Mesendoderm (in vitro differentiated cells): ENCODE measurements around the gene LIMK1.

ENCODE experiments used
- DNase-seq: peaks from one replicate; pipeline ENCODE4 v3.0.0; 2013
- H2AK5ac ChIP-seq: 2 replicates; pipeline ENCODE4 v1.6.1; 2013; ENCODE audit warnings: low read length, inconsistent platforms
- H2BK120ac ChIP-seq: 2 replicates; pipeline ENCODE4 v1.6.1; 2013; ENCODE audit warnings: low read depth, mild to moderate bottlenecking, low read length, moderate library complexity, mixed read lengths
- H2BK15ac ChIP-seq: replicated peaks from 2 replicates; pipeline ENCODE4 v1.6.1; 2013; ENCODE audit warnings: low read depth, mild to moderate bottlenecking, moderate library complexity
- H2BK5ac ChIP-seq: 2 replicates; pipeline ENCODE4 v1.6.1; 2013; ENCODE audit warnings: low read length, inconsistent platforms
- H3K18ac ChIP-seq: 2 replicates; pipeline ENCODE4 v1.6.1; 2013; ENCODE audit warnings: mild to moderate bottlenecking, low read length, mixed read lengths
- H3K23ac ChIP-seq: one replicate; pipeline ENCODE4 v1.6.1; 2013; ENCODE audit warnings: low read length
- H3K27ac ChIP-seq: 2 replicates; pipeline ENCODE4 v1.5.1; 2013; ENCODE audit warnings: low read depth, mild to moderate bottlenecking, inconsistent platforms, low read length, moderate library complexity
- H3K27me3 ChIP-seq: 2 replicates; pipeline ENCODE4 v1.6.1; 2013; ENCODE audit warnings: low read length, control low read depth, mild to moderate bottlenecking, inconsistent platforms; ENCODE audit not compliant: insufficient read depth, poor library complexity
- H3K36me3 ChIP-seq: 2 replicates; pipeline ENCODE4 v1.6.1; 2013; ENCODE audit warnings: low read length, inconsistent platforms; ENCODE audit not compliant: control insufficient read depth, insufficient read depth
- H3K4ac ChIP-seq: one replicate; pipeline ENCODE4 v1.6.1; 2013; ENCODE audit warnings: low read depth, mild to moderate bottlenecking, low read length, moderate library complexity
- H3K4me1 ChIP-seq: 2 replicates; pipeline ENCODE4 v1.6.1; 2013; ENCODE audit warnings: low read depth, low read length, inconsistent platforms; ENCODE audit not compliant: control insufficient read depth
- H3K4me2 ChIP-seq: 2 replicates; pipeline ENCODE4 v1.6.1; 2013; ENCODE audit warnings: low read length
- H3K4me3 ChIP-seq: 2 replicates; pipeline ENCODE4 v1.5.1; 2013; ENCODE audit warnings: mild to moderate bottlenecking, low read length
- H3K56ac ChIP-seq: one replicate; pipeline ENCODE4 v1.6.1; 2013; ENCODE audit warnings: low read length
- H3K79me1 ChIP-seq: 2 replicates; pipeline ENCODE4 v1.6.1; 2013; ENCODE audit warnings: low read length, inconsistent platforms
- H3K79me2 ChIP-seq: 2 replicates; pipeline ENCODE4 v1.6.1; 2013; ENCODE audit warnings: mild to moderate bottlenecking, low read length; ENCODE audit not compliant: control insufficient read depth, insufficient read depth
- H3K9ac ChIP-seq: 2 replicates; pipeline ENCODE4 v1.6.1; 2013; ENCODE audit warnings: low read length, inconsistent platforms
- H4K5ac ChIP-seq: one replicate; pipeline ENCODE4 v1.6.1; 2013; ENCODE audit warnings: low read length
- H4K8ac ChIP-seq: one replicate; pipeline ENCODE4 v1.6.1; 2013; ENCODE audit warnings: low read depth, mild to moderate bottlenecking, control low read depth, low read length, moderate library complexity
- WGBS: extraction: QIAGEN DNeasy Blood & Tissue Kit; methylation state at CpG from one replicate; pipeline ENCODE4 v1.1.7; 2013; ENCODE audit warnings: low lambda C conversion rate, missing lambda C conversion rate; ENCODE audit not compliant: insufficient coverage; ENCODE audit errors: extremely low coverage; 5-methylcytosine and 5-hydroxymethylcytosine counted together

LIMK1 gene

DNA sequence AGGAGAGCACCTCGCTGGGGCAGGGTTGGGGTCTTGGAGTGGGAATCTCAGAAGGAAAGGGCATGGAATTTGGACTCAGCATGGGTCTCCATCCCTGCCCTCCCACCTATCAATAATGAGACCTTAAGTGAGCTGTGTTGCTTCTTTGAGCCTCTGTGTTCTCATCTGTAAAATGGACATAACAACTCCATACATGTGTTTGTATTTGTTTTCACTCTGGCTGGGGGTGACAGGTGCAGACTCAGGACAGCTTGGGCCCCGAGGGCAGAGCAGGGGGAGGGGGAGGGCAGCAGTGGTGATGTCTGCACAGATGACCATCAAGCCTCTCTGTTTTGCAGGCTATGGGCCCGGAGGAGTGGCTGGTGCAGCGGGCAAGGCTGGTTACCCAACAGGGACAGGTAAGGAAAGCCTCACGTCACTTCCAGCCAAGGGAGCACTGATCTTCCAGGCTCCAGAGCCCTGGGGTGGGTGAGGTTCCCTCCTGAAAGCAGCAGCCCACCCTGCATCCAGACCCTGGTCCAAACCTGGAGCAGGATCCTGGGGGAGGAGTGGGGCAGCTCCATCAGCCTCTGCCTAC lies 35.7 kb upstream of the LIMK1 start:
- Histone ChIP-seq H2BK5ac (no peak overlapping the region), H3K4me3 (no peak overlapping the region), H3K4me2 (no peak overlapping the region), H3K23ac (no peak overlapping the region), H3K79me1 (no peaks in the 10 kb centered on the region), H4K5ac (no peak overlapping the region), H3K4me1 (no peaks in the 10 kb centered on the region), H2BK120ac (no peak overlapping the region), H3K27me3 (no peaks in the 10 kb centered on the region), H2BK15ac (no peak overlapping the region), H3K79me2 (no peaks in the 10 kb centered on the region), H4K8ac (no peak overlapping the region), H3K4ac (no peak overlapping the region), H3K56ac (no peak overlapping the region), H3K36me3 (no peaks in the 10 kb centered on the region), H2AK5ac (no peak overlapping the region), H3K27ac (no peak overlapping the region), H3K18ac (no peak overlapping the region), H3K9ac (no peak overlapping the region)
- DNase-seq: no peak
- no CpG with 5 or more reads among the region's 5 CpGs for WGBS

DNA sequence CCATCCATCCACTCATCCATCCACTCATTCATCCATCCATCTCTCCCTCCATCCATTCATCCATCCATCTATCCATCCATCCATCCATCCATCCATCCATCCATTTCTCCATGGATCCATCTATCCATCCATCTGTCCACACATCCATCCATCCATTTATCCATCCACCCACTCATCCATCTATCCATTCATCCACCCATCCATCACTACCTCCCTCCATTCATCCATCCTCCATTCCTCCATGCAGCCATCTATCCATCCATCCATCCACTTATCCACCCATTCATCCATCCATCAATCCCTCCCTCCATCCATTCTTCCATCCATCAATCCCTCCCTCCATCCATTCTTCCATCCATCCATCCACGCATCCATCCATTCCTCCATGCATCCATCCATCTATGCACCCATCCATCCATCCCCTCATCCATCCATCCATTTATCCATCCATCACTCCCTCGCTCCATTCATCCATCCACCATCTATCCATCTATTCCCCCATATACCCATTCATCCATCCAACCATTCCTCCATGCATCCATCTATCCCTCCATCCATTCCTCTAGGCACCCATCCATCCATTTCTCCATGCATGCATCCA lies 34.5 kb upstream of the LIMK1 start:
- no peak overlapping the region for H2BK15ac ChIP-seq
- H2BK5ac ChIP-seq: no peak overlapping the region
- H3K18ac ChIP-seq: no peak overlapping the region
- no peaks in the 10 kb centered on the region for H3K4me1 ChIP-seq
- H3K27me3 ChIP-seq: no peaks in the 10 kb centered on the region
- H3K79me1 ChIP-seq: no peaks in the 10 kb centered on the region
- no peak overlapping the region for H3K23ac ChIP-seq
- 100% methylated on average over 2 of the region's 2 CpGs for WGBS
- no peak overlapping the region for H2BK120ac ChIP-seq
- H3K27ac ChIP-seq: no peak overlapping the region
- H3K79me2 ChIP-seq: no peaks in the 10 kb centered on the region
- no peak overlapping the region for H3K4me3 ChIP-seq
- H3K9ac ChIP-seq: no peak overlapping the region
- no peak overlapping the region for H3K56ac ChIP-seq
- H3K4me2 ChIP-seq: no peak overlapping the region
- no peak overlapping the region for H2AK5ac ChIP-seq
- no peak overlapping the region for H3K4ac ChIP-seq
- H4K8ac ChIP-seq: no peak overlapping the region
- no peaks in the 10 kb centered on the region for H3K36me3 ChIP-seq
- no peak for DNase-seq
- H4K5ac ChIP-seq: no peak overlapping the region

DNA sequence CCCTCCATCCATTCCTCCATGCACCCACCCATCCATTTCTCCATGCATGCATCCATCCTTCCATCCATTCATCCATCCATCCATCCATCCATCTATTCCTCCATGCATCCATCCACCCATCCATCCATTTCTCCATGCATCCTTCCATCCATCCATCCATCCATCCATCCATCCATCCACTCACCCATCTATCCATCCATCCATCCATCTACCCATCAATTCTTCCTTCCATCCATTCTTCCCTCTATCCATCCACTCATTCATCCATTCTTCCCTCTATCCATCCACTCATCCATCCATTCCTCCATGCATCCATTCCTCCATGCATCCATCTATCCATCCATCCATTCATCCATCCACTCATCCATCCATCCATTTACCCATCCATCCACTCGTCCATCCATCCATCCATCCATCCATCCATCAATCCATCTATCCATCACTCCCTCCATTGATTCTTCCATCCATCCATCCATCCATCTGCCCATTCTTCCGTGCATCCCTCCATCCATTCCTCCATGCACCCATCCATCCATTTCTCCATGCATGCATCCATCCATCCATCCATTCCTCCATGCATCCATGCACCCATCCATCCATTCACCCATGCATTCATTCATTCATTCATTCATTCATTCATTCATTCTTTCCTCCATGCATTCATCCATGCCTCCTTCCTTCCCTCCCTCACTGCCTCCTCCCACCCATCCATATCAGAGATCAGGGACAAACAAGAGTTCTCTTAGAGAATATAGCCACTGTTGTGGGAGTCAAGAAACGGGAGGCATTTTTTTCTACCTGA lies 33.4 kb upstream of the LIMK1 start:
- Histone ChIP-seq H2AK5ac (no peak overlapping the region), H2BK120ac (no peak overlapping the region), H2BK5ac (no peak overlapping the region), H3K4ac (no peak overlapping the region), H3K56ac (no peak overlapping the region), H3K79me2 (no peaks in the 10 kb centered on the region), H3K18ac (no peak overlapping the region), H3K4me1 (no peaks in the 10 kb centered on the region), H3K27me3 (no peaks in the 10 kb centered on the region), H3K79me1 (no peaks in the 10 kb centered on the region), H4K5ac (no peak overlapping the region), H2BK15ac (no peak overlapping the region), H3K27ac (no peak overlapping the region), H3K9ac (no peak overlapping the region), H3K4me2 (no peak overlapping the region), H4K8ac (no peak overlapping the region), H3K4me3 (no peak overlapping the region), H3K23ac (no peak overlapping the region), H3K36me3 (no peaks in the 10 kb centered on the region)
- no CpG with 5 or more reads among the region's 3 CpGs for WGBS
- DNase-seq: no peak

DNA sequence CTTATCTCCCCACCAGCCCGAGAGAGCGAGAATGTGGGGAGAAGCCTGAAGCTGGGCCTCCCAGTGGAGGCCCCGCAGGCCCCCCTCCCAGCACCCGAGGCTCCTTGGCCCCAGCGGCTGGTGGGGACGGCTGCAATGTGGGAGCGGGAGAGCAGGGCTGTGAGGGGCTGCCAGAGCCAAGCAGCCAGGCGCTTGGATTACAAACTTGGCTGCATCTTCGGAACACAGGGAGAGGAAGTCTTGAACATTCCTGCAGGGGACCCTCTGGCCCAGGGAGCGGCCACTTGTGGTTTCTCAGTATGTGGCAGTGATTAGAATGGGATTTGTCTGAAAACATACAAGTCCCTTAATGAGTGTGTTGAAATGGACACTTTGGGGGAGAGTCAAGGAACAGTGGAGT lies 32.4 kb upstream of the LIMK1 start:
- no CpG with 5 or more reads among the region's 10 CpGs for WGBS
- H3K27me3 ChIP-seq: no peaks in the 10 kb centered on the region
- H3K18ac ChIP-seq: no peak overlapping the region
- no peaks in the 10 kb centered on the region for H3K79me2 ChIP-seq
- no peak for DNase-seq
- no peak overlapping the region for H4K5ac ChIP-seq
- H3K9ac ChIP-seq: no peak overlapping the region
- H3K79me1 ChIP-seq: no peaks in the 10 kb centered on the region
- no peak overlapping the region for H2BK120ac ChIP-seq
- H4K8ac ChIP-seq: no peak overlapping the region
- H3K4ac ChIP-seq: no peak overlapping the region
- no peaks in the 10 kb centered on the region for H3K36me3 ChIP-seq
- H2BK15ac ChIP-seq: no peak overlapping the region
- no peaks in the 10 kb centered on the region for H3K4me1 ChIP-seq
- H2BK5ac ChIP-seq: no peak overlapping the region
- H3K27ac ChIP-seq: no peak overlapping the region
- no peak overlapping the region for H2AK5ac ChIP-seq
- no peak overlapping the region for H3K23ac ChIP-seq
- no peak overlapping the region for H3K4me3 ChIP-seq
- no peak overlapping the region for H3K4me2 ChIP-seq
- no peak overlapping the region for H3K56ac ChIP-seq

DNA sequence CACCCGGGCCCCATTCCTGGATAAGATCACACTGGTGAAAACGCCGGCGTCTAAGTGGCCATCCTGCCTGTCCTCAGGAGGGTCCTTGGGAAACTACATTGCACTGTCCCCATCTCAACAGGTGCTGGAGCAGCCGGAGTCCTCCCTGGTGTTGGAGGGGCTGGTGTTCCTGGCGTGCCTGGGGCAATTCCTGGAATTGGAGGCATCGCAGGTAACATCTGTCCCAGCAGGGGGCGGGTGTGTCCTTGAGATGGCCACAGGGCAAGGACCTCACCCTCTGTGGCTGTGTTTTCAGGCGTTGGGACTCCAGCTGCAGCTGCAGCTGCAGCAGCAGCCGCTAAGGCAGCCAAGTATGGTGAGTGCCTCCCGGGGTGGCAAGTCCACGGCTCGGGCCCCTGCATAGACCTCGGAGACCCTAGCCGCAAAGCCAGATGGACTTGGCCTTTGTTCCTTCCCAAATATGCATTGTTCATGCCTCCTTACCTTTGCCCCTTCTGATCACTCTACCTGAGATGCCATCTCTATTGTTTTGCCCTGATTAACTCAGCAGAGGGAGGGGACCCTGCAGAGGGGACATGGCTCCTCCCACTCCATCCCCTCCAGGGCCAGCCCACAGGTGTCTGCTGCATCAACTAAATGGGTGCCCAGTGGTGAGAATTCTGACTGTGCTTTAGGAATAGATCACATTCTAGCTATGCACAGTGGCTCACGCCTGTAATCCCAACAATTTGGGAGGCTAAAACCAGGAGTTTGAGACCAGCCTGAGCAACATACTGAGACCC lies 31.8 kb upstream of the LIMK1 start:
- H3K27ac ChIP-seq: no peak overlapping the region
- no peaks in the 10 kb centered on the region for H3K79me1 ChIP-seq

More for the DNA sequence above, 31.8 kb upstream of the LIMK1 start:
- Histone ChIP-seq H3K56ac (no peak overlapping the region), H3K18ac (no peak overlapping the region), H3K4me3 (no peak overlapping the region), H3K4me1 (no peaks in the 10 kb centered on the region), H3K23ac (no peak overlapping the region), H4K8ac (no peak overlapping the region), H3K9ac (no peak overlapping the region), H3K79me2 (no peaks in the 10 kb centered on the region), H2AK5ac (no peak overlapping the region), H3K4ac (no peak overlapping the region), H2BK15ac (no peak overlapping the region), H2BK120ac (no peak overlapping the region), H3K36me3 (no peaks in the 10 kb centered on the region), H3K27me3 (no peaks in the 10 kb centered on the region), H4K5ac (no peak overlapping the region), H2BK5ac (no peak overlapping the region), H3K4me2 (no peak overlapping the region)
- no CpG with 5 or more reads among the region's 16 CpGs for WGBS
- DNase-seq: peak; percentile 76
